Heart right ventricle (tissue), 16 donors: ENCODE data around the gene AVPR1B. TPM values are rescaled to one million over a fixed set of nuclear protein-coding genes. Genes with fewer than 3 reads are reported as not detected.

Experiments
- ATAC-seq, 8 donors: fragments of 200-7000 bp; cut with Tn5 transposase; one replicate each; pipeline ENCODE4 v1.9.1; 2020; ENCODE audit warnings: mild to moderate bottlenecking in 8 of 8, moderate library complexity in 8 of 8, moderate number of reproducible peaks in 1 of 8
- DNase-seq, 2 donors: peaks; one replicate each; pipeline ENCODE4 v3.0.0-alpha.2; 2020
- H3K27ac ChIP-seq, 10 donors: fragments of 200-600 bp; sonication (generic) in 2 of 10; one replicate each; pipeline versions ENCODE4 v1.5.0 to v1.8.0; 2020 to 2022; ENCODE audit warnings: mild to moderate bottlenecking in 3 of 10
- H3K27me3 ChIP-seq, 7 donors: fragments of 200-600 bp; one replicate each; pipeline ENCODE4 v1.8.0; 2021 to 2022; ENCODE audit warnings: mild to moderate bottlenecking in 2 of 7
- H3K36me3 ChIP-seq, 9 donors: fragments of 200-600 bp; sonication (generic) in 1 of 9; one replicate each; pipeline versions ENCODE4 v1.5.0 to v1.8.0; 2020 to 2022; ENCODE audit warnings: mild to moderate bottlenecking in 2 of 9
- H3K4me1 ChIP-seq, 9 donors: fragments of 200-600 bp; sonication (generic) in 1 of 9; one replicate each; pipeline versions ENCODE4 v1.5.0 to v1.8.0; 2020 to 2022; ENCODE audit warnings: mild to moderate bottlenecking in 4 of 9
- H3K4me3 ChIP-seq, 10 donors: fragments of 200-600 bp; sonication (generic) in 2 of 10; one replicate each; pipeline versions ENCODE4 v1.5.0 to v1.8.0; 2020 to 2022; ENCODE audit warnings: mild to moderate bottlenecking in 7 of 10, moderate library complexity in 2 of 10
- H3K9me3 ChIP-seq, 11 donors: fragments of 200-600 bp in 10 of 11; sonication (generic) in 2 of 11; one replicate each; pipeline versions ENCODE4 v1.5.0 to v1.8.0; 2013 to 2022; ENCODE audit warnings: mild to moderate bottlenecking in 2 of 11, control low read depth in 1 of 11, moderate library complexity in 1 of 11
- CTCF ChIP-seq, 9 donors: fragments of 200-600 bp; sonication (generic) in 2 of 9; IDR thresholded peaks; one replicate each; pipeline versions ENCODE4 v1.5.0 to v1.8.0; 2021 to 2022; ENCODE audit warnings: antibody characterized with exemption in 9 of 9, mild to moderate bottlenecking in 5 of 9, moderate library complexity in 1 of 9
- WGBS, 2 donors: extraction: QIAGEN DNeasy Blood & Tissue Kit; methylation state at CpG; one replicate each; pipeline ENCODE4 v1.1.7; 2013; ENCODE audit warnings: inconsistent platforms in 1 of 2; 5-methylcytosine and 5-hydroxymethylcytosine counted together
- intact Hi-C, 10 donors: fragments of 100-400 bp; cut with DNase I; formaldehyde crosslinking; loops; one replicate each; pipeline versions ENCODE4 v1.11.1 to v1.14.2; 2022
- polyA plus RNA-seq, 2 donors: library from polyadenylated mRNA; stranded (reverse); fragments of 200-250 nt; gene quantifications; one replicate each; pipeline ENCODE4 v1.2.3, GENCODE V29; 2013
- total RNA-seq, 10 donors: library from RNA; stranded (reverse); fragmentation: NEBNext Ultra II Directional in 3 of 10; extraction: Animal tissue kit (Norgen Biotek cat#: 25700) in 3 of 10; gene quantifications; one replicate each; pipeline versions ENCODE4 v1.2.1 to v1.2.4, GENCODE V29; 2021 to 2023
- donor health status: Arrhythmogenic right ventricular cardiomyopathy.
- donor health status: ischemic (EF 13 %, LVEDD 7.1; RV severe dilation, severe dysfunction).
- donor health status: healthy with polysubstance abuse.
- donor health status: DM: no; HTN: yes; CAD: no.
- donor health status: DM: no; HTN: no; CAD: no.
- donor health status: ischemic (EF 25% LVEDD 6.9; RV normal size, moderate dysfunction).
- donor health status: ischemic (EF 25% LVEDD 5.7; RV mildly dilated, moderate dysfunction).
- donor health status: healthy.
- donor health status: DM: yes; HTN: yes; CAD: no.
- donor health status: Ischemic cardiomyopathy.
- donor health status: ischemic (EF 35%, LVEDD 5.7; RV mildly dilated, moderate dysfunction).
- donor health status: nonischemic (EF 11% LVEDD 7.7; RV severe dilation, severe dysfunction).
- donor health status: DM: yes; HTN: yes; CAD: no.
- donor health status: PGD.
- donor health status: ischemic (EF 29% LVEDD 5.4; RV normal size, mild dysfunction).
- donor health status: nonischemic (EF 23%, LVEDD 6.1; RV moderate dilation, normal function).

The AVPR1B gene
- total and polyA plus RNA-seq, 12 donors, result not detected

GRCh38 chr1:206101351-206102045, 15.7 kb downstream of the AVPR1B start:
- Histone ChIP-seq H3K36me3 (no peaks in the 10 kb centered on the region), H3K27me3 (peaks cover 0 to 35% (median 0%) of the 10 kb centered on the region in 7 donors), H3K4me3 (no peak overlapping the region), H3K27ac (no peak overlapping the region), H3K4me1 (peaks cover 0 to 38% (median 0%) of the 10 kb centered on the region in 9 donors), H3K9me3 (no peaks in the 10 kb centered on the region)
- DNase-seq (no peak), ATAC-seq (no peak)
- intact Hi-C loops, result loop anchor here in 5 of 10 donors (10.0 kb wide), 6 partner anchors 77 to 447 kb away; partner anchors contain the start of gene CTSE (in 1 of the 5)
- WGBS, 2 donors, result 80 to 83% methylated on average over 6 of the region's 6 CpGs
- no peak for TF ChIP-seq CTCF (IDR thresholded peaks at IDR 0.05)

GRCh38 chr1:206100226-206100815, 16.9 kb downstream of the AVPR1B start:
- intact Hi-C loops, result loop anchor here in 5 of 10 donors (10.0 kb wide), 6 partner anchors 76 to 446 kb away; partner anchors contain the start of gene CTSE (in 1 of the 5)
- ATAC-seq, result no peak
- Histone ChIP-seq H3K27me3 (peaks cover 0 to 35% (median 0%) of the 10 kb centered on the region in 7 donors), H3K4me1 (peaks cover 0 to 36% (median 0%) of the 10 kb centered on the region in 9 donors), H3K4me3 (no peak overlapping the region), H3K36me3 (no peaks in the 10 kb centered on the region), H3K9me3 (no peaks in the 10 kb centered on the region), H3K27ac (no peak overlapping the region)
- TF ChIP-seq CTCF (IDR thresholded peaks at IDR 0.05), result no peak
- WGBS, 2 donors, result 84 to 100% methylated on average over 1 of the region's 1 CpG
- no peak for DNase-seq

- Histone ChIP-seq H3K27ac (no peak overlapping the region), H3K4me1 (peaks cover 0 to 34% (median 0%) of the 10 kb centered on the region in 9 donors), H3K4me3 (no peak overlapping the region), H3K36me3 (no peaks in the 10 kb centered on the region), H3K9me3 (no peaks in the 10 kb centered on the region), H3K27me3 (peaks cover 0 to 39% (median 0%) of the 10 kb centered on the region in 7 donors)
- no peak for DNase-seq
- WGBS, 2 donors, result 86 to 89% methylated on average over 9 of the region's 9 CpGs
- no peak for ATAC-seq
- TF ChIP-seq CTCF (IDR thresholded peaks at IDR 0.05), result no peak
- intact Hi-C loops, result no loop called here
These were observed 18.8 kb downstream of the AVPR1B start for GRCh38 chr1:206098242-206098919.

- no peaks in the 10 kb centered on the region for H3K9me3 ChIP-seq
- no peak overlapping the region for H3K4me3 ChIP-seq
- DNase-seq, result no peak
- no peaks in the 10 kb centered on the region for H3K36me3 ChIP-seq
- no peak for ATAC-seq
- intact Hi-C loops, result no loop called here
- no peak for TF ChIP-seq CTCF (IDR thresholded peaks at IDR 0.05)
- 72 to 73% methylated on average over 3 of the region's 3 CpGs for WGBS, 2 donors
- H3K27me3 ChIP-seq, result peaks cover 0 to 39% (median 0%) of the 10 kb centered on the region in 7 donors
- H3K27ac ChIP-seq, result no peak overlapping the region
- peaks cover 0 to 27% (median 0%) of the 10 kb centered on the region in 9 donors for H3K4me1 ChIP-seq
These were observed 19.8 kb downstream of the AVPR1B start for GRCh38 chr1:206097381-206097780.
